Stomach (tissue), 9 donors: Measurements from ENCODE around the gene TAS1R3. TPM values are rescaled to one million over a fixed set of nuclear protein-coding genes. Genes with fewer than 3 reads are reported as not detected.
A peak's percentile ranks its signal among the peaks of the same experiment; 100 is the strongest.

ENCODE experiments used
- DNase-seq, 2 donors: peaks; one replicate each; pipeline versions ENCODE4 v3.0.0 to v3.0.0-alpha.2; 2013 to 2019
- H3K27ac ChIP-seq, 5 donors: fragments of 200-600 bp in 4 of 5; sonication (generic) in 4 of 5; one replicate each; pipeline ENCODE4 v1.5.1; 2013 to 2019; ENCODE audit warnings: mild to moderate bottlenecking in 1 of 5, moderate library complexity in 1 of 5
- H3K27me3 ChIP-seq, 3 donors: fragments of 200-600 bp; sonication (generic); one replicate each; pipeline ENCODE4 v1.5.1; 2017 to 2019; ENCODE audit warnings: mixed run types in 1 of 3
- H3K36me3 ChIP-seq, 4 donors: fragments of 200-600 bp; sonication (generic); 1 replicate in 3 of 4; 2 replicates in 1 of 4; pipeline ENCODE4 v1.5.1; 2016 to 2019
- H3K4me1 ChIP-seq, 4 donors: fragments of 200-600 bp; sonication (generic); one replicate each; pipeline ENCODE4 v1.5.1; 2016 to 2019
- H3K4me3 ChIP-seq, 4 donors: fragments of 200-600 bp; sonication (generic) in 3 of 4; one replicate each; pipeline ENCODE4 v1.5.1; 2016 to 2019; ENCODE audit warnings: mild to moderate bottlenecking in 1 of 4
- H3K9me3 ChIP-seq, 4 donors: fragments of 200-600 bp; sonication (generic); one replicate each; pipeline ENCODE4 v1.5.1; 2016 to 2019
- CTCF ChIP-seq, 7 experiments: fragments of 450-650 bp in 4 of 7; fragments of 200-600 bp in 3 of 7; sonication (generic) in 3 of 7; IDR thresholded peaks; one replicate each; pipeline ENCODE4 v1.5.1; 2016 to 2019; ENCODE audit warnings: antibody characterized with exemption in 7 of 7, control low read depth in 2 of 7, mild to moderate bottlenecking in 1 of 7
- EP300 ChIP-seq: sonication (generic); formaldehyde crosslinking; IDR thresholded peaks from one replicate; pipeline ENCODE4 v1.6.1; 2017; ENCODE audit warnings: antibody characterized with exemption
- POLR2A ChIP-seq, 4 donors: fragments of 450-650 bp; IDR thresholded peaks; one replicate each; pipeline ENCODE4 v1.6.1; 2016; ENCODE audit warnings: antibody characterized with exemption in 4 of 4, control low read depth in 2 of 4, mild to moderate bottlenecking in 1 of 4, moderate library complexity in 1 of 4
- POLR2AphosphoS5 ChIP-seq, 3 donors: sonication (generic); formaldehyde crosslinking; IDR thresholded peaks; one replicate each; pipeline ENCODE4 v1.6.1; 2016; ENCODE audit warnings: antibody characterized with exemption in 3 of 3
- WGBS, 5 donors: extraction: QIAGEN DNeasy Blood & Tissue Kit in 3 of 5; methylation state at CpG; one replicate each; pipeline versions ENCODE4 v1.1.5 to v1.1.7; 2013 to 2018; 5-methylcytosine and 5-hydroxymethylcytosine counted together
- intact Hi-C: fragments of 100-400 bp; cut with DNase I; formaldehyde crosslinking; loops from one replicate; pipeline ENCODE4 v1.15.1; 2023; ENCODE audit warnings: low total_unique reads
- polyA plus RNA-seq, 3 donors: library from polyadenylated mRNA; stranded (reverse); fragments of 200-250 nt; gene quantifications; one replicate each; pipeline ENCODE4 v1.2.3, GENCODE V29; 2013
- total RNA-seq, 5 donors: library from RNA; depleted of rRNA; stranded (reverse); fragments of >200 nt; gene quantifications; one replicate each; pipeline versions ENCODE4 v1.1.0 to v1.2.3, GENCODE V29; 2014 to 2016
- donor health status: healthy with polysubstance abuse.
- donor health status: Bipolar disorder and iron deficiency.
- donor health status: healthy.

Gene TAS1R3
- total and polyA plus RNA-seq, 8 donors, result 0.10 to 11.7 (median 0.37) TPM; not detected in 3

GRCh38 chr1:1355416-1355815, 24.3 kb downstream of the TAS1R3 start:
- peak; percentile 58 to 88 for DNase-seq
- Histone ChIP-seq H3K4me3 (peak overlapping the region; percentile 25 to 47 (median 32)), H3K27ac (peak overlapping the region in 4 of 5 donors; percentile 84 to 89 (median 86)), H3K4me1 (peaks cover 69 to 91% (median 84%) of the 10 kb centered on the region in 4 donors), H3K27me3 (peaks cover 0 to 91% (median 50%) of the 10 kb centered on the region in 3 donors), H3K9me3 (no peaks in the 10 kb centered on the region), H3K36me3 (peaks cover 0 to 23% (median 8%) of the 10 kb centered on the region in 4 donors)
- TF ChIP-seq POLR2AphosphoS5 (IDR thresholded peaks at IDR 0.05) (no peak), CTCF (IDR thresholded peaks at IDR 0.05) (no peak), POLR2A (IDR thresholded peaks at IDR 0.05) (no peak), EP300 (no peak)
- intact Hi-C loops, result no loop called here
- 0 to 20% (median 3%) methylated on average over 1 to 52 of the region's 52 CpGs for WGBS, 5 donors

- no peak for TF ChIP-seq POLR2A (IDR thresholded peaks at IDR 0.05)
- no peak for TF ChIP-seq EP300
- no peak for TF ChIP-seq CTCF (IDR thresholded peaks at IDR 0.05)
- no peak for TF ChIP-seq POLR2AphosphoS5 (IDR thresholded peaks at IDR 0.05)
- H3K4me1 ChIP-seq, result peaks cover 68 to 99% (median 89%) of the 10 kb centered on the region in 4 donors
These were observed 25.2 kb downstream of the TAS1R3 start for GRCh38 chr1:1356166-1356795.

GRCh38 chr1:1356796-1357401, 25.8 kb downstream of the TAS1R3 start:
- peaks cover 0 to 23% (median 8%) of the 10 kb centered on the region in 4 donors for H3K36me3 ChIP-seq
- no peaks in the 10 kb centered on the region for H3K9me3 ChIP-seq
- WGBS, 5 donors, result 40 to 49% (median 45%) methylated on average over 16 to 26 of the region's 26 CpGs
- H3K27me3 ChIP-seq, result peaks cover 0 to 87% (median 50%) of the 10 kb centered on the region in 3 donors
- peak in 1 of 3 donors; percentile 9 for TF ChIP-seq POLR2AphosphoS5 (IDR thresholded peaks at IDR 0.05)
- TF ChIP-seq CTCF (IDR thresholded peaks at IDR 0.05), result no peak
- DNase-seq, result peak; percentile 42 to 73
- intact Hi-C loops, result no loop called here
- peak overlapping the region; percentile 1 to 89 (median 85) for H3K27ac ChIP-seq
- H3K4me3 ChIP-seq, result peak overlapping the region; percentile 46 to 52 (median 50)
- H3K4me1 ChIP-seq, result peaks cover 63 to 98% (median 88%) of the 10 kb centered on the region in 4 donors

More at GRCh38 chr1:1356166-1356795, 25.2 kb downstream of the TAS1R3 start:
- DNase-seq, result no peak
- H3K27me3 ChIP-seq, result peaks cover 0 to 92% (median 50%) of the 10 kb centered on the region in 3 donors
- H3K9me3 ChIP-seq, result no peaks in the 10 kb centered on the region
- H3K36me3 ChIP-seq, result peaks cover 0 to 23% (median 8%) of the 10 kb centered on the region in 4 donors
- H3K27ac ChIP-seq, result peak overlapping the region; percentile 1 to 89 (median 85)
- intact Hi-C loops, result no loop called here
- peak overlapping the region; percentile 46 to 52 (median 50) for H3K4me3 ChIP-seq
- WGBS, 5 donors, result 37 to 52% (median 43%) methylated on average over 6 to 8 of the region's 8 CpGs

- peaks cover 0 to 77% (median 46%) of the 10 kb centered on the region in 3 donors for H3K27me3 ChIP-seq
- H3K9me3 ChIP-seq, result no peaks in the 10 kb centered on the region
- intact Hi-C loops, result no loop called here
- TF ChIP-seq POLR2AphosphoS5 (IDR thresholded peaks at IDR 0.05) (no peak), CTCF (IDR thresholded peaks at IDR 0.05) (no peak), POLR2A (IDR thresholded peaks at IDR 0.05) (no peak), EP300 (no peak)
- H3K36me3 ChIP-seq, result peaks cover 0 to 20% (median 8%) of the 10 kb centered on the region in 4 donors
- WGBS, 5 donors, result 9 to 21% (median 14%) methylated on average over 13 to 18 of the region's 18 CpGs
- no peak for DNase-seq
- peaks cover 61 to 90% (median 79%) of the 10 kb centered on the region in 4 donors for H3K4me1 ChIP-seq
- peak overlapping the region; percentile 77 to 89 (median 85) for H3K27ac ChIP-seq
- H3K4me3 ChIP-seq, result peak overlapping the region; percentile 46 to 52 (median 50)
These were observed 26.9 kb downstream of the TAS1R3 start for GRCh38 chr1:1357871-1358432.
